H1 (cell line): ENCODE measurements around the gene IL31. TPM values are rescaled to one million over a fixed set of nuclear protein-coding genes. Genes with fewer than 3 reads are reported as not detected.

Experiments
- CTCF ChIA-PET: fragments of 300-600 bp; sonication (Branson Sonifier 250); formaldehyde crosslinking; loops from one replicate; lab custom pipeline; 2021; ENCODE audit not compliant: partially characterized antibody; lab: Charles Lee
- POLR2A ChIA-PET: fragments of 300-600 bp; sonication (Branson Sonifier 250); formaldehyde crosslinking; loops from one replicate; lab custom pipeline; 2021; ENCODE audit warnings: inconsistent platforms; ENCODE audit not compliant: partially characterized antibody; lab: Charles Lee
- DNase-seq, 2 experiments: peaks; one replicate each; pipeline versions ENCODE4 v3.0.0 to v3.0.0-alpha.2; 2010 to 2022; ENCODE audit warnings: low spot score in 2 of 2, low read depth in 1 of 2, mixed read lengths in 1 of 2
- FAIRE-seq: peaks from 2 replicates; lab custom pipeline; 2011; peaks lifted over from hg19 to GRCh38; lab: Jason Lieb, UNC
- H2AFZ ChIP-seq: 2 replicates; pipeline ENCODE4 v1.8.1; 2012; ENCODE audit warnings: low read length, inconsistent platforms
- H2AK5ac ChIP-seq: 2 replicates; pipeline ENCODE4 v1.6.1; 2013; ENCODE audit warnings: low read depth, low read length
- H2BK120ac ChIP-seq: replicated peaks from 2 replicates; pipeline ENCODE3; 2013; ENCODE audit warnings: low read depth, low read length, inconsistent platforms
- H2BK12ac ChIP-seq: 2 replicates; pipeline ENCODE4 v1.6.1; 2013; ENCODE audit warnings: low read depth, low read length
- H2BK15ac ChIP-seq: 2 replicates; pipeline ENCODE4 v1.6.1; 2013; ENCODE audit warnings: low read length
- H2BK20ac ChIP-seq: 2 replicates; pipeline ENCODE4 v1.6.1; 2013; ENCODE audit warnings: low read length
- H2BK5ac ChIP-seq: 2 replicates; pipeline ENCODE4 v1.6.1; 2013; ENCODE audit warnings: low read depth, low read length
- H3K14ac ChIP-seq: 2 replicates; pipeline ENCODE4 v1.6.1; 2013; ENCODE audit warnings: inconsistent platforms; ENCODE audit not compliant: insufficient read length
- H3K18ac ChIP-seq: 2 replicates; pipeline ENCODE4 v1.6.1; 2013; ENCODE audit warnings: low read length; ENCODE audit errors: extremely low read depth
- H3K23ac ChIP-seq: 2 replicates; pipeline ENCODE4 v1.6.1; 2013; ENCODE audit warnings: inconsistent platforms; ENCODE audit not compliant: insufficient read length
- H3K23me2 ChIP-seq: 2 replicates; pipeline ENCODE4 v1.6.1; 2013; ENCODE audit warnings: low read depth, low read length
- H3K27ac ChIP-seq: 2 replicates; pipeline ENCODE4 v1.6.1; 2011; ENCODE audit warnings: low read depth, low read length, inconsistent platforms
- H3K27me3 ChIP-seq, 4 experiments: replicated peaks in 1 of 4; 1 replicate in 1 of 4; 2 replicates in 3 of 4; pipeline versions ENCODE4 v1.6.1 to v1.8.1; 2011 to 2013; ENCODE audit warnings: low read length in 3 of 4, mild to moderate bottlenecking in 3 of 4, inconsistent platforms in 2 of 4, mixed read lengths in 2 of 4, moderate library complexity in 1 of 4; ENCODE audit not compliant: control insufficient read depth in 3 of 4, insufficient read depth in 3 of 4; ENCODE audit errors: extremely low read depth in 1 of 4
- H3K36me3 ChIP-seq, 4 experiments: 2 replicates each; pipeline versions ENCODE4 v1.6.1 to v1.8.1; 2011 to 2013; ENCODE audit warnings: mild to moderate bottlenecking in 4 of 4, low read length in 3 of 4, moderate library complexity in 2 of 4, control low read depth in 1 of 4, inconsistent platforms in 1 of 4; ENCODE audit not compliant: insufficient read depth in 4 of 4, control insufficient read depth in 2 of 4
- H3K4ac ChIP-seq: replicated peaks from 2 replicates; pipeline ENCODE3; 2013; ENCODE audit warnings: low read length, low read depth, mixed read lengths, inconsistent platforms; ENCODE audit not compliant: insufficient read length
- H3K4me1 ChIP-seq, 4 experiments: replicated peaks in 1 of 4; 1 replicate in 1 of 4; 2 replicates in 3 of 4; pipeline versions ENCODE4 v1.6.1 to v1.8.1; 2011 to 2013; ENCODE audit warnings: low read length in 3 of 4, inconsistent platforms in 2 of 4, mixed read lengths in 1 of 4; ENCODE audit not compliant: insufficient read depth in 4 of 4, control insufficient read depth in 3 of 4
- H3K4me2 ChIP-seq, 2 experiments: 2 replicates each; pipeline versions ENCODE4 v1.6.1 to v1.8.1; 2011 to 2013; ENCODE audit warnings: low read depth in 2 of 2, low read length in 2 of 2, control low read depth in 1 of 2, inconsistent platforms in 1 of 2, mild to moderate bottlenecking in 1 of 2; ENCODE audit not compliant: insufficient read depth in 1 of 2
- H3K4me3 ChIP-seq, 4 experiments: fragments of 200-600, 300-600 bp in 1 of 4; sonication (generic), shearing (Covaris generic), sonication (Bioruptor Twin) in 1 of 4; 2 replicates each; pipeline versions ENCODE4 v1.5.1 to v1.8.1; 2011 to 2016; ENCODE audit warnings: low read length in 4 of 4, low read depth in 3 of 4, control low read depth in 2 of 4, inconsistent platforms in 2 of 4, mild to moderate bottlenecking in 2 of 4, mixed read lengths in 1 of 4, moderate library complexity in 1 of 4; ENCODE audit not compliant: insufficient read depth in 2 of 4; ENCODE audit errors: extremely low read depth in 1 of 4
- H3K56ac ChIP-seq: replicated peaks from 2 replicates; pipeline ENCODE3; 2013; ENCODE audit warnings: low read depth, mild to moderate bottlenecking, mixed read lengths, low read length, inconsistent platforms; ENCODE audit not compliant: insufficient read length
- H3K79me1 ChIP-seq: 2 replicates; pipeline ENCODE4 v1.6.1; 2013; ENCODE audit warnings: low read depth, low read length, control low read depth
- H3K79me2 ChIP-seq, 2 experiments: 2 replicates each; pipeline versions ENCODE4 v1.6.1 to v1.8.1; 2012 to 2013; ENCODE audit warnings: low read length in 2 of 2, mild to moderate bottlenecking in 2 of 2, inconsistent platforms in 1 of 2; ENCODE audit not compliant: insufficient read depth in 2 of 2, control insufficient read depth in 1 of 2
- H3K9ac ChIP-seq, 4 experiments: replicated peaks in 1 of 4; 1 replicate in 1 of 4; 2 replicates in 3 of 4; pipeline versions ENCODE4 v1.6.1 to v1.8.1; 2011 to 2013; ENCODE audit warnings: low read depth in 3 of 4, low read length in 3 of 4, control low read depth in 2 of 4, mild to moderate bottlenecking in 2 of 4, moderate library complexity in 2 of 4, inconsistent platforms in 1 of 4; ENCODE audit errors: extremely low read depth in 1 of 4
- H3K9me3 ChIP-seq, 2 experiments: 2 replicates each; pipeline versions ENCODE4 v1.6.1 to v1.8.1; 2012 to 2013; ENCODE audit warnings: mild to moderate bottlenecking in 2 of 2, moderate library complexity in 2 of 2, control low read depth in 1 of 2, inconsistent platforms in 1 of 2, low read depth in 1 of 2, low read length in 1 of 2, mixed read lengths in 1 of 2; ENCODE audit not compliant: insufficient read depth in 2 of 2
- H4K20me1 ChIP-seq, 2 experiments: replicated peaks in 1 of 2; 2 replicates each; pipeline versions ENCODE3 to v1.8.1; 2011 to 2013; ENCODE audit warnings: inconsistent platforms in 2 of 2, low read length in 2 of 2, mild to moderate bottlenecking in 1 of 2; ENCODE audit not compliant: insufficient read depth in 2 of 2, control insufficient read depth in 1 of 2
- H4K5ac ChIP-seq: 2 replicates; pipeline ENCODE4 v1.6.1; 2013; ENCODE audit warnings: low read length, low read depth, mixed read lengths, inconsistent platforms; ENCODE audit not compliant: insufficient read length
- H4K8ac ChIP-seq: 2 replicates; pipeline ENCODE4 v1.8.0; 2013; ENCODE audit warnings: mild to moderate bottlenecking, moderate library complexity, low read length, inconsistent platforms; ENCODE audit not compliant: insufficient read depth; ENCODE audit errors: extremely low read depth
- H4K91ac ChIP-seq: replicated peaks from 2 replicates; pipeline ENCODE3; 2013; ENCODE audit warnings: low read length, mixed read lengths, inconsistent platforms; ENCODE audit not compliant: insufficient read length
- ASH2L ChIP-seq: fragments of 200-600, 300-600 bp; sonication (generic); IDR thresholded peaks from one replicate; pipeline ENCODE4 v1.7.1; 2017; ENCODE audit warnings: low read length
- HDAC6 ChIP-seq: IDR thresholded peaks from one replicate; pipeline ENCODE4 v1.7.1; 2012; ENCODE audit warnings: low read depth, mild to moderate bottlenecking, inconsistent platforms, low read length, moderate library complexity
- JUND ChIP-seq: IDR thresholded peaks from 2 replicates; pipeline ENCODE4 v1.6.1; 2011; ENCODE audit warnings: mild to moderate bottlenecking, improper control_type of control experiment, low read length
- POLR2AphosphoS5 ChIP-seq: IDR thresholded peaks from 2 replicates; pipeline ENCODE4 v1.6.1; 2011; ENCODE audit warnings: low read depth, low read length
- RBBP5 ChIP-seq: IDR thresholded peaks from 2 replicates; pipeline ENCODE4 v1.7.1; 2012; ENCODE audit warnings: low read depth, mild to moderate bottlenecking, inconsistent platforms, low read length, moderate library complexity, borderline replicate concordance
- RFX5 ChIP-seq: IDR thresholded peaks from 2 replicates; pipeline ENCODE4 v1.6.1; 2011; ENCODE audit warnings: low read depth, low read length, improper control_type of control experiment, borderline replicate concordance
- SIX5 ChIP-seq: IDR thresholded peaks from 2 replicates; pipeline ENCODE4 v1.6.1; 2011; ENCODE audit warnings: mild to moderate bottlenecking, low read depth, low read length
- WGBS, 2 experiments: shearing (Covaris generic) in 1 of 2; methylation state at CpG; one replicate each; pipeline versions ENCODE4 v1.1.6 to v1.1.7; 2013 to 2015; ENCODE audit warnings: low lambda C conversion rate in 2 of 2, mixed read lengths in 2 of 2, inconsistent platforms in 1 of 2, low coverage in 1 of 2, missing lambda C conversion rate in 1 of 2; ENCODE audit not compliant: insufficient replicate concordance in 2 of 2, insufficient coverage in 1 of 2, insufficient read length in 1 of 2; ENCODE audit errors: extremely low coverage in 1 of 2, missing lambda C conversion rate in 1 of 2; 5-methylcytosine and 5-hydroxymethylcytosine counted together
- polyA plus RNA-seq, 7 experiments: library from polyadenylated mRNA; depleted of rRNA in 3 of 7; stranded (reverse) in 5 of 7; unstranded in 2 of 7; fragments of >200 nt in 5 of 7; fragments of 200-250 nt in 2 of 7; gene quantifications; 1 replicate in 5 of 7; 2 replicates in 1 of 7; 4 replicates in 1 of 7; pipeline versions ENCODE4 v1.2.1 to v1.2.3, GENCODE V29; 2011 to 2013; ENCODE audit warnings: missing spikeins in 2 of 7, mixed read lengths in 2 of 7
- total RNA-seq: library from RNA; stranded (reverse); fragmentation: NEBNext Ultra II Directional; extraction: Animal tissue kit (Norgen Biotek cat#: 25700); gene quantifications from 2 replicates; pipeline ENCODE4 v1.2.1, GENCODE V29; 2021

IL31 gene
- total and polyA plus RNA-seq, 2 of the 8 experiments (the other 6 are each of a cell fraction or from before 2014, with no cell fraction given) = not detected

GRCh38 chr12:122185079-122185478 is 11.1 kb upstream of the IL31 start:
- no peak overlapping the region for H3K4me3 ChIP-seq
- no peak overlapping the region for H2AK5ac ChIP-seq
- no peaks in the 10 kb centered on the region for H3K79me2 ChIP-seq
- H2BK5ac ChIP-seq = no peak overlapping the region
- H3K23me2 ChIP-seq = peaks cover 4% of the 10 kb centered on the region; the same call in 1 of the 2 replicates
- POLR2A ChIA-PET = no interaction called here
- H2AFZ ChIP-seq = no peak overlapping the region
- no peak overlapping the region for H2BK12ac ChIP-seq
- peaks cover 0 to 4% (median 2%) of the 10 kb centered on the region in 4 experiments; a peak in 3 of 7 replicates for H3K4me1 ChIP-seq
- no peak overlapping the region for H2BK20ac ChIP-seq
- no peak overlapping the region for H3K56ac ChIP-seq
- H3K4me2 ChIP-seq = no peak overlapping the region
- no peak overlapping the region for H3K27ac ChIP-seq
- H3K18ac ChIP-seq = no peak overlapping the region
- no peak overlapping the region for H3K23ac ChIP-seq
- no peaks in the 10 kb centered on the region for H3K36me3 ChIP-seq
- H3K27me3 ChIP-seq = peaks cover 0 to 6% (median 2%) of the 10 kb centered on the region in 4 experiments; a peak in 5 of 7 replicates
- no peak overlapping the region for H4K8ac ChIP-seq
- H4K20me1 ChIP-seq = no peaks in the 10 kb centered on the region
- H3K9me3 ChIP-seq = no peaks in the 10 kb centered on the region
- H4K5ac ChIP-seq = no peak overlapping the region
- H3K9ac ChIP-seq = no peak overlapping the region
- no peak overlapping the region for H3K4ac ChIP-seq
- WGBS, 2 experiments = 87% methylated on average over 7 of the region's 7 CpGs; no CpG with 5 or more reads in 1 of the 2 experiments
- no peak overlapping the region for H2BK120ac ChIP-seq
- DNase-seq (no peak), FAIRE-seq (no peak)
- H3K14ac ChIP-seq = no peak overlapping the region
- H4K91ac ChIP-seq = no peak overlapping the region
- CTCF ChIA-PET = interaction anchor here (1.1 kb wide), 1 partner anchor 22 kb away, joined by 3 read pairs; no protein-coding TSS in a partner anchor
- TF ChIP-seq JUND (no peak), RBBP5 (no peak), POLR2AphosphoS5 (no peak), RFX5 (no peak), ASH2L (no peak), SIX5 (no peak), HDAC6 (no peak)
- H2BK15ac ChIP-seq = no peak overlapping the region
- no peaks in the 10 kb centered on the region for H3K79me1 ChIP-seq
